VCaP (cell line): Measurements from ENCODE around the gene HK1.
"Not testable (repeated sequence)": the region's sequence is repeated elsewhere in the genome, so short reads cannot be mapped to it uniquely, and the experiment has no call there.

ENCODE experiments used
- H3K27ac ChIP-seq: fragments of 450-650 bp; 2 replicates; pipeline ENCODE4 v1.5.1; 2017
- CTCF ChIP-seq: fragments of 450-650 bp; conservative IDR thresholded peaks from 2 replicates; pipeline ENCODE4 v1.5.1; 2017; ENCODE audit warnings: mild to moderate bottlenecking, moderate library complexity

Gene HK1

GRCh38 chr10:69290993-69291392 lies 12.7 kb downstream of the HK1 start:
- TF ChIP-seq CTCF, result no peak

GRCh38 chr10:69292459-69292858 lies 14.2 kb downstream of the HK1 start:
- no peak overlapping the region for H3K27ac ChIP-seq
- TF ChIP-seq CTCF, result no peak

More at GRCh38 chr10:69290993-69291392, 12.7 kb downstream of the HK1 start:
- no peak overlapping the region for H3K27ac ChIP-seq

GRCh38 chr10:69295027-69295636 lies 16.8 kb downstream of the HK1 start:
- no peak for TF ChIP-seq CTCF

GRCh38 chr10:69303632-69304051 lies 25.3 kb downstream of the HK1 start:
- no peak overlapping the region for H3K27ac ChIP-seq
- no peak for TF ChIP-seq CTCF

More at GRCh38 chr10:69295027-69295636, 16.8 kb downstream of the HK1 start:
- H3K27ac ChIP-seq, result no peak overlapping the region

GRCh38 chr10:69306421-69306820 lies 28.1 kb downstream of the HK1 start:
- TF ChIP-seq CTCF, result no peak

DNA sequence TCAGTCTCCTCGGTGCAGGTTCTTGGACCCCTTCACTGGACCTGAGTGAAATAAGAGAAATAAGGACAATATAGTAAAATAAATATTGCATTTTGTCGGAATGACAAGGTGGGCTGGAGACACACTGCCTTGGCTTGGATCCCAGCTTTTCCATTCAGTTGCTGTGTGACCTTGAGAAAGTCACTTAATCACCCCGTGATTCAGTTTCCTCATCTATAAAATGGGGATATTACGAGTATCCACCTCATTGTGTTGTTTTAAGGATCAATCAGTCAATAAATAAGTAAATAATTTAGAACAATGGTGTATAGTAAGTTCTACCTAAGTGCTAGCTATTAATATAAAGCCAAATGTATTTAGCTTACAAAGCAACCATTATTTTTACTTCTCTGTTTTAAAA lies 29.1 kb downstream of the HK1 start:
- no peak overlapping the region for H3K27ac ChIP-seq
- no peak for TF ChIP-seq CTCF

More at GRCh38 chr10:69306421-69306820, 28.1 kb downstream of the HK1 start:
- no peak overlapping the region for H3K27ac ChIP-seq

GRCh38 chr10:69308304-69308703 lies 30.0 kb downstream of the HK1 start:
- H3K27ac ChIP-seq, result not testable (repeated sequence)

GRCh38 chr10:69311309-69311708 lies 33.0 kb downstream of the HK1 start:
- TF ChIP-seq CTCF, result no peak
- peak overlapping the region; percentile 66 for H3K27ac ChIP-seq
